Kidney tubule cell (primary cell): ENCODE data around the gene PAK1.

Experiments used
- DNase-seq: peaks from one replicate; pipeline ENCODE4 v3.0.0-alpha.2; 2018; ENCODE audit warnings: low spot score

PAK1 gene

GRCh38 chr11:77474684-77475060 is 778 bp upstream of the PAK1 start:
- no peak for DNase-seq

DNA sequence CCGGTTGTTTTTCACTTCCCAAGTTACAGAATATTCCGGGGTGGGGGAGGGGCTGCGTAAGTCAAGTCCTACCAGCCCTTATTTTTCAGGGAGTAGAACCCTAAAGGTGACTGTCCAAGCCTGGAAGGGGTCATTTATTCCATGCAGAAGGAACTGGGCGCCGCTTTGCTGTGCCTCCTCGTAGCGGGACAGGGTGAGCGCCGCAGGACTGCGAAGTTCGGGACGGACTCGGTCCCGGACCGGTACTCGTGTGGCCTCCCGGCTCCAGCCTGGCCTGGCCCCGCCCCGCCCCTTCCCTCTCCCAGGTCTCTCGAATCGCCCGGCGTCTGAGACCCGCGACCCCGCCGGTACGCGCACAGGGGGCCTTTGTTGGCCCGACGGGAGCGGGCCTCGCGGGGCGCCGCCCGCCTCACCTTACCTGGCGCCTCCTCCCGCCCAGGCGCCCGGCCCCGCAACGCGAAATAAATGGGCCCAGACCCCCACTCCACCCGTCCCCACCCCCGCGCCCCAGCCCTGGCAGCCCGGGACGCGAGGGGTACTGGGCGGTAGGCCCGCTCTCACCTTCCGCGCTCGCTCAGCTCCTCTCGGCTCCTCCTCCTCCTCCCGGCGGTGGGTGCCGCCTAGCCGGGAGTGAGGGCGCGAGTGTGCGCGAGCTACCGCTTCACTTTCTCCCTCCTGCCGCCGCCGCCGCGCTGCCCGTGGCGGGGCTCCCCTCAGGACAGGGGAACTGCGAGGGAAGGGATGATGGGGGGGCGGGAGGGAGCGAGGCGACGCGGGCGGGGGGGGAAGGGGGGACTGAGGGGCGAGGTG is 698 bp downstream of the PAK1 start:
- DNase-seq, result peak; percentile 53

GRCh38 chr11:77471558-77472193 is 2.2 kb downstream of the PAK1 start:
- DNase-seq, result peak; percentile 13

- no peak for DNase-seq
Measured at GRCh38 chr11:77470971-77471370, 2.9 kb downstream of the PAK1 start.

DNA sequence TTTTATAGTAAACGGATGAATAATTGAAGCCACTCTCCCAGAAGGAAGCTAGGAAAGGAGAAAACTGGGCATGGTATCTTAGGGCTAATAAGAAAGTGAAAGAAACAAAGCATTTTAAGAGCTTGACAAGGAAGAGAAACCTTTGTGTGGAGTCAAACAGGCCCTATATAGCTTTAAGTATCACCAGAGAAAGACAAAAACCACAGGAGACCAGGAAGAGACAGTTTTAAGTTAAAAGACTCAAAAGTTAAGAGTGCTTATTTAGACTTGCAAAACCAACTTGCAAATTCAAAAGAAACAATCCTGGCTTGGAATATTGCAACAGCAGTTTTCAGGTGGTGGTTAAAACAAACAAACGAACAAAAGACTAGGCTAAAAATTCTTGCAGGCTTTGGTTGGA is 3.4 kb downstream of the PAK1 start:
- no peak for DNase-seq

- DNase-seq, result no peak
Measured at GRCh38 chr11:77468527-77468926, 5.4 kb downstream of the PAK1 start.

- no peak for DNase-seq
Measured at GRCh38 chr11:77467993-77468392, 5.9 kb downstream of the PAK1 start.

- DNase-seq, result no peak
Measured at GRCh38 chr11:77467233-77467632, 6.7 kb downstream of the PAK1 start.

GRCh38 chr11:77457340-77457739 is 16.6 kb downstream of the PAK1 start:
- no peak for DNase-seq

DNA sequence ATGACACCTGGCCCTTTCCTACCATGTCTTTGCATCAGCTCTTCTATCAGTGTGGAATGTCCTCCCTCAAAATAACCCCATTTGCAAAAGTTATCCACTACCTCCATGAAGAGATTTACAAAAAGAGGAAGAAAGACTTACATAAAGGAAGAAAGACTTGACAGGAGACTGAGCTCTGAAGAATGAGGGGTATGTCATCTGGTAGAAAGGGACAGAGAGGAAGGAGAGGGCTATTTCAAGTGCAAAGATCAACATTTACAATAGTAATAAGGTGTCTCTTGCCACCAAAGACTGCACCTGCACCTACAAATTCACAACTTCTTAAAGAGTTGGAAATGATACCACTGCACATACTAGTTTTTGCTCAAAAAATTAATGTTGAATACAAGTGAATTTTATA is 18.2 kb downstream of the PAK1 start:
- no peak for DNase-seq

DNA sequence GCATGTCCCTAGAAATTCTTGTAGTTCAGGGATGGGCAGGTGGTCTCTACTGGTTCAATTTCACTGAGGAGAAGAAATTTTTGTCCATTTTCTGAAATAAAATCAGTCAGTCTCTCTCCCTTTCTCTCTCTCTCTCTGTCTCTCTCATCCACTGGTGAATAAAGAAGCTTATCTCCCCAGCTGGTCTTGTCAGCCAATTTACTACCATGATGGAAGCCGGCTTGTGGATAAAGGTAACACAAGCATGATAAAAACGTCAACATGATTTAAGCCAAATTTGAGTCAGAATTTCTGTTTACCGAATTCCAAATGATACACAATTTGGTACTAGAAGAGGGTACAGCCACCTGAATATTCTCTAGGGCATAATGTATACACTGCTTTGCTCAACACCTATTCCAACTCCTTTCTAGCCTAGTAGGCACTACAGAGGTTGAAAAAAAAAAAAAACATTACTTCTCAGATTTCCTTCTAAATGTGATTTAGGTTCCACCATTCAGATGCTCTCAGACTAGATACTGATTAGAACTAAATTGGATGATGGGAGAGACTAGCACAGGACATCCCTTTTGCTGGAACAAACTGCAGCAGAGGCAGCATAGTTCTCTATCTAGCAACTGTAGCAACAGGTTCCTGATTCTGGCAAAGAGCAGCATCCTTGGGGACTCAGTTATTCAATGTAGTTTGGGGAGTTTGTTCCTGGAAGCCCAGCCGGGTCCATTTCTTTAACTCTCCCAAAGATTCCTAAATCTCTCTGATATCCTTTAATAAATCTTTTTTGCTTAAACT is 18.8 kb downstream of the PAK1 start:
- no peak for DNase-seq

GRCh38 chr11:77450227-77450626 is 23.7 kb downstream of the PAK1 start:
- no peak for DNase-seq

DNA sequence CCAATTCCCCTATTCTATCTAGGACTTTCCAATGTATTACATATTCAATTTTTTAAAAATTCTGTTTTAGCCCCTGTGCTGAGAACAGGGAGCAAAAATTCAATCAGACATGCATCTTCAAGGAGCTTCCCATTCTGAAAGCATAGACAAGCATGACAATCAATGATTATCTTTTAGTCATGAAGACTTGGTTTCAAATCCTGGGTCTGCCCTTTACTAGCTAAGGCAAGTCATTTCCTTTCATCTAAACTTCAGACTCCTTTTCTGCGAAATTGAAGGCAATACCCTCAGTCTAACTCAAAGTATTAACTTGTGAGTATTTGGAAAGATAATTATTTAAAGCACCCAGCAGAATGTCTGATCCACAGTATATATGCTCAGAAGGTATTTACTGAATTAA is 24.1 kb downstream of the PAK1 start:
- no peak for DNase-seq

DNA sequence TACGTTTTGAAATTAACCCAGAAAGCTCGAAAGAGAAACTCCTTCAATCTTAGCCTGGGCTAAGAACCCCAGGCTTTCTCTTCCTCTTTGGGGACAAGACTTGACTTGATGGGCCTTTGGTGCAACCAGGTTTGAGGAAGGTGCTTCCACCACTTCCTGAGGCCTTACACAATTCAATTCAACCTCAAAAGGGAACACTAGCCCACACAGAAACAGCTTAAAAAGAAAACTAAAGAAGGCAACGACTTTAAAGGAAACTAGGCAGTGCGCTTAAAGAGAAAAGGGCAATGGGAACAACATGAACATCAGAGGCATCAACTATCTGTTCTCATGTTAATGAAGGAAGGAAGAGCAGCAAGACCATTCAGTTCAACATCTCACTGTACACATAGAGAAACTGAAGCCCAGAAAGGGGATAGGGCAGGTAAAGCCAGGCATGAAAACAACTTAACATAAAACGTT is 24.8 kb downstream of the PAK1 start:
- no peak for DNase-seq

DNA sequence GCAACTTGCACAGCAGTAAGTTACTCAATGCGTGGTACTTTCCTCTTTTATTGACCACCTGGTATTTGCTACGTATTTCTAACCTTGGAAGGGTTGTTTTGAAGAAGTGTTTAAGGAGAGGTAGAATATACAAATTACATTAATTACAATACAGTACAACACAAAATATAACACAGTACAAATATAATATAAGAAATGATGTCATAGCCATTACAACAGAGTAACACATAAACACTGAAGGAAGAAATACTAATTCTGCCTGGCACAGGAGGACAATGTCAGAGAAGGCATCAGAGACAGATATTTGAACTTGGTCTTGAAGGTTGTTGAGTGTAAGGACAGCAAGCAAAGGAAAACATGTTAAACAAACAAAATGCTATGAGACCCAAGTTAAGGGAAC is 25.6 kb downstream of the PAK1 start:
- DNase-seq, result no peak

GRCh38 chr11:77446911-77447629 is 26.8 kb downstream of the PAK1 start:
- no peak for DNase-seq

DNA sequence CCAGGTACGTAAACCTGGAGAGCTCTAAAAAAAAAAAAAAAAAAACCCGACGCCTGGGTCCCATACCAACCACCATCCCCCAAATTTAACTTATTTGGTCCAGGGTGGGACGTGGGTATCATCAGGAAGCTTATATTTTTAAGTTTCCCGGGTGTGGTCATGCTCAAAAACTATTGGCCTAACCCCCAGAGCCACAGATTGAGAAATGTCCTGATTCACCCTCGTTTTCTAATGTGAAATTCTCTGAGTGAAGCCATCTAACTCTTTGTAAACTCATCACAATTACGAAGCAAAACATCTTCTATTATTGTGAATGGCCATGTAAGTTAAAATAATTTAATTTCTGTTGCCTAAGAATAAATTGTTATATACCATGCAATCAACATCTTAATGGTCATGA is 29.6 kb downstream of the PAK1 start:
- DNase-seq, result no peak

DNA sequence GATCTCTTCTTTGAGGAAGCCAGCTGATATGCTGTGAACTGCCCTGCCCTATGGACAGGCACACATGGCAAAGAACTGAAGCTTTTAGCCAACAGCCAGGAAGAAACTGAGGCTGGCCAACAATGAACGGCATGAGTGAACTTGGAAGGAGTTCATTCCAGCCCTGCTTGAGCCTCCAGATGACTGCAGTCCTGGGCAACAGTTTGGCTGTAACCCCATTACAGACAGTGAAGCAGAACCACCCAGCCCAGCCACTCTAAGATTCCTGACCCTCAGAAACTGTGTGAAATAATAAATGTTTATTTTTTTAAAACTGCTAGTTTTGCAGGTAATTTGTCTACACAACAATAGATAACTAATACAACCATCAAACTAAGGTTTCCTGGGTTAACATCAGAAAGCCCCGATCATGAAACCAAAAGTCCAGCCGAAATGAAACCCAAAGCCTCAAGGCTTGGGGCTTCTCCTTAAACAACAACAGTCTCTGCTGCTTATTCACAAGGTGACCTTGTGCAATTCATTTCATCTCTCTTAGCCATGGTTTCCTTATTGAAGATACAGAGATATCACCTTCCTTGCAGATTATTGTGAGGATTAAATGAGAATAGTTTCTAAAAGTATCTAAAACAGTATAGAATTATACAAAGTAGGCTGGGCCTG is 31.4 kb downstream of the PAK1 start:
- DNase-seq, result no peak

GRCh38 chr11:77441426-77441825 is 32.5 kb downstream of the PAK1 start:
- DNase-seq, result peak; percentile 33

GRCh38 chr11:77440678-77441077 is 33.2 kb downstream of the PAK1 start:
- DNase-seq, result no peak

- no peak for DNase-seq
Measured at GRCh38 chr11:77438487-77438886, 35.4 kb downstream of the PAK1 start.

- no peak for DNase-seq
Measured at GRCh38 chr11:77436969-77437368, 36.9 kb downstream of the PAK1 start.
